PC-9 (cell line): Measurements from ENCODE around the gene RER1.

Experiments used
- CTCF ChIP-seq: fragments of 200-600 bp; sonication (generic); conservative IDR thresholded peaks from 2 replicates; pipeline ENCODE4 v1.6.1; 2017; ENCODE audit warnings: mixed run types, antibody characterized with exemption, mild to moderate bottlenecking, moderate library complexity
- EZH2 ChIP-seq: fragments of 200-600 bp; sonication (generic); IDR thresholded peaks from 2 replicates; pipeline ENCODE4 v1.8.0; 2017; ENCODE audit warnings: antibody characterized with exemption, low read depth

- TF ChIP-seq CTCF (no peak), EZH2 (no peak)
Observed at GRCh38 chr1:2347896-2348295, 43.7 kb upstream of the RER1 start.
